Anterior cingulate cortex (tissue), 58 donors: ENCODE results near the gene RGL3.
"Not testable (repeated sequence)": the region's sequence is repeated elsewhere in the genome, so short reads cannot be mapped to it uniquely, and the experiment has no call there.

Experiments
- DNase-seq, 58 donors: peaks; one replicate each; lab custom pipeline; 2025; lab: John Stamatoyannopoulos, UW

Gene RGL3

DNA sequence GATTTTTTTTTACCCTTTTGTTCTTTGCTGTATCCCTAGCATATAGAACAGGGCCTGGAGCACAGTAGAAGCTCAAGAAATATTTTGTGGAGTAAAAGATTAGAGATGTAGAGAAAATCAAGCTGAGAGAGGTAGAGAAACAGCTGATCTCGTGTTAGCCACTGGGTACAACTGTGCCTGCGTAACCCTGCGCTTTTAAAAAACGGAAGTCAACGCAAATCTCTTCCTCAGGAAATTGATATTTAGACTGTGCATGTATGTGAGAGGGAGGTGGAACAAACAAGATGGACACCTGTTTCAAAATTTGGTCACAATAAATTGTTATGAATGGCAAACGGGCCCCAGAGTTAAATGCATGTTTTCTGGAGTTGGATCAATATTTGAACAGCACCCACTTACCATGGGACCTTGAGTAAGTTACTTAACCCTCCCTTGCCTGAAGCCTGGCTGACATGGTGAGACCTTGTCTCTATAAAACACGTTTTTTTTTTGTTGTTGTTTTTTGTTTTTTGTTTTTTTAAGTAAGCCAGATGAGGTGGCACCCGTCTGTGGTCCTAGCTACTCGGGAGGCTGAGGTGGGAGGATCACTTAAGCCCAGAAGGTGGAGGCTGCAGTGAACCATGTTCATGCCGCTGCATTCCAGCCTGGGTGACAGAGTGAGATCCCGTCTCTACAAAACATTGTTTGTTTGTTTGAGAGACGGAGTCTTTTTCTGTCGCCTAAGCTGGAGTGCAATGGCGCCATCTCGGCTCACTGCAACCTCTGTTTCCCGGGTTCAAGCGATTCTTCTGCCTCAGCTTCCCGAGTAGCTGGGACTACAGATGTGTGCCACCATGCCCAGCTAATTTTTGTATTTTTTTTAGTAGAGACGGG, 31.7 kb downstream of the RGL3 start:
- DNase-seq: no peak

DNA sequence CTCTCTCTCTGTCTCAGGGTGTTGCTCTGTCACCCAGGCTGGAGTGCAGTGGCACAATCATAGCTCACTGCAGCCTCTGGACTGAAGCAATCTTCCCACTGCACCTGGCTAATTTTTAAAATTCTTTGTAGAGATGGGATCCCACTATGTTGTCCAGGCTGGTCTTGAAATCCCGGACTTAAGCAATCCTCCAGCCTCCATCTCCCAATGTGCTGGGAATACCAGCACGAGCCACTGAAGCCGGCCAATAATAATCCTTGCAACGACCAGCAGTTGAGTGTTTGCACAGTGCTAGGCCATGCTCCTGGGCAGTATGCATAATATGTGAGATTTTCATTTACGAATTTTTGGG, 34.4 kb downstream of the RGL3 start:
- DNase-seq: no peak

DNA sequence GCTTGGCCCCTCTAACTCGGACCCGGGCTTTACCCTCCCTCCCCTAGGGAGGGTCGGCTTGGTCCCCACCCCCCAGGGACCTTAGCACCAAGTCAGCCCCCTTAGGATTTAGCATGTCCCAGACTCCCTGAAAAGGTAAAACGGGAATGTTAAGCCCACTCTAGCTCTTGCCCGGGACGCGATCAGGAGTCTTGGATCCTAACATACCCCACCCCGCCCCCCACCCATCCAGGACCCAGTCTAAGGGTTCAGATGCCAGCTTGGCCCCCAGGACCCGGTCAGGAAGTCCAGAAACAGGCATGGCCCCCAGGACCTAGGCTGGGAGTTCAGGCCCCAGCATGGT, 35.4 kb downstream of the RGL3 start:
- DNase-seq: no peak

DNA sequence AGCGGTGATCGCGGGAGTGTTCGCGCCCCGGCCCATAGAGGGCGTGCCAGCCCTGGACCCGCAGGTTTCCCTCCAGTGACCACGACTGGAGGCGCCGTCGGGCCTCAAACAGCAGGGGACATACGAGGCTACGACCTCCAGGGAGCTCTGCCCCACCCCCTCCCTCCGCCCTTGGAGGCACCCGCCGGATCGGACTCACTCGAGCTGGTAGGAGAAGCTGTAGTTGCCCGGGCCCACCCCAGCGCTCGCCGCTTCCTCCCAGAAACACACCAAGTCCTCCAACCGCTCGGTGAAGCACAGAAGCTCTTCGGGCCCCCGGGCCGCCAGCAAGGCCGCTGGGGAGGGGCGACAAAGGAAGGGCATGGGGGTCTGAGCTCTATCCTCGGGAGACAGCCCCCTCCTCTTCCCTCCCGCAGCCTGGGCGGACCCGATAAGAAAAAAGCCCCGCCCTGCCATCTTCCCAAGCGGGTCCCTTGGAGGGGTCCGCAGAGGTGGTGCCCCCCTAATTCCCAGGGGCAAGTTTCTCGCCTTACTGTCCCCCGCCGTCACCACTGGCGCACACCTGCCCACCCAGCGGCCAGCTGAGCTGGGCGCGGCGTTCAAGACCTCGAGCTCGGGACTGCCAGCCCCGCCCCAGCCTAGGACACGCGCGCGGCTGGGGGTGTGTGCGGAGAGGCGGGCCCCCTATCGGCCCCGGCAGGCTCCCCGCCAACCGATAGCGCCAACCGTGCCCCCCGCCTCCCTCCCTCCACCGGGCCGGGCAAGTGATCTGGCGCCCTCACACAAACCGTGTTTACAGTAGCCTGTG, 36.0 kb downstream of the RGL3 start:
- peak in 5 of 58 donors; percentile 4 to 24 (median 11) for DNase-seq

DNA sequence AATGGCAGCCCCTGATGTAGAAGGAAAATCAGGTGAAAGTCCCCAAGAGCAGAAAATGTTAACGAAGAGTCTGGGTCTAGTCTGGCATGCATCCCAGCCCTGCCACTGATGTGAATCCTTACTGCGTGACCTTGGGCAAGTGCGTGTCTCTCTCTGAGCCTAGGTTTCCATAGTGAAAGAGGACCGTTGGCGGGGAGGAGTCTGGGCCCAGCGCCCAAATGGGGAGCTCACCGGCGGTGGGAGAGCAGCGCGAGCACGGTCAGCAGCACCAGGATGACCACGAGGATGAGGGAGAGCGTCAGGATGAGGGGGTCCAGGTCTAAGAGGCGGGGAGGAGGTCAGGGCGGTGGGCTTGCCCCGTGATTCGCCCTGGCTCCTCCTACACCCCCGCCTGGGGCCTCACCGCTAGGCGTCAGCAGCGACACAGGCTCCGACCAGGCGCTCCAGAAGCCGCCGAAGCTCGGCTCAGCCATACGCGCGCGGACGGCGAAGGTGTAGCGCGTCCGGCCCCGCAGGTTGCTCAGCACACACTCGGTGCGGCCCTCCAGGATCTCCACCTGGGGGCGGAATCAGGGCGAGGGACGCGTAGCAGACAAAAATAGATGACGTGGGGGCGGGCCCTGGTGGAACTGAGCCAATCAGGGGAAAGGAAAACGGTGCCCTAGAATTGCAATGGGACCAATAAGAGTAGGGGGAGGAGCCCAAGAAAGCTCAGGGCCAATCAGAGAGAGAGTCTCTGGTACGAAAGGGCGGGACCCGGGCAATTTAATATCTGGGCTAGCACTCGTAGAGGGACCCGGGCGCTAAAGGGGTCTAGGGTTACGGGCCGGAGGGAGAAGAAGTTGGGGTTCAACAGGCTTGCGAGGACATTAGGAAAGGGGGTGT, 38.2 kb downstream of the RGL3 start:
- DNase-seq: peak; percentile 65 to 97 (median 88)

DNA sequence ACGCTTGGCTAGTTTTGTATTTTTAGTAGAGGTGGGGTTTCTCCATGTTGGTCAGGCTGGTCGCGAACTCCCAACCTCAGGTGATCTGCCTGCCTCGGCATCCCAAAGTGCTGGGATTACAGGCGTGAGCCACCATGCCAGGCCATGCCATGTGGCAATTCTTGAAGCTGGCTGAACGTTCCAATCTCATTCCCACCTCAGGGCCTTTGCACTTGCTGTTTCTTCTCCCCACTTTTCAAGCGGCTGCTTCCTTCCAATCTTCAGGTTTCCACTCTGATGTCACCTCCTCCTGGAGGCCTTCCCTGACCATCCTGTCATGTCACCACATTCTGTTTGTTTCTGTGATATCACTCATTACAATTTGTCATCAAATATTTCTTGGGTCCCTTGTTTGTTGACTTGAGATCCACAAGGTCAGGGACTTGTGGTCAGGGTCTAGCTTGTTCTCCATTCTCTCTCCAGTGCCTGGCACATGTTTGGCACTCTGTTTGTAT, 39.2 kb downstream of the RGL3 start:
- DNase-seq: no peak

DNA sequence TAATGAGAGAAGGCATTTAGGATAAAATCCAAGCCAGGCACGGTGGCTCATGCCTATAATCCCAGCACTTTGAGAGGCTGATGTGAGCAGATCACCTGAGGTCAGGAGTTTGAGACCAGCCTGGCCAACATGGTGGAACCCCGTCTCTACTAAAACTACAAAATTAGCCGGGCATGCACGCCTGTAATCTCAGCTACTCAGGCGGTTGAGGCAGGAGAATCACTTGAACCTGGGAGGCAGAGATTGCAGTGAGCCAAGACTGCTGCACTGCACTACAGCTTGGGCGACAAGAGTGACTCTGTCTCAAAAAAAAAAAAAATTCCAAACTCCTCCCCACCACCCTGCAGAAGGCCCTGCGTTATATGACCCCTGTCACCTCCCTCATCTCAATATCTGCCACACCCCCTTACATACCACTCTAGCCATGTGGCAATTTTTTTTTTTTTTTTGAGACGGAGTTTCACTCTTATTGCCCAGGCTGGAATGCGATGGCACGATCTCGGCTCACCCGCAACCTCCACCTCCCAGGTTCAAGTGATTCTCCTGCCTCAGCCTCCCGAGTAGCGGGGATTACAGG, 39.8 kb downstream of the RGL3 start:
- not testable (repeated sequence) for DNase-seq

DNA sequence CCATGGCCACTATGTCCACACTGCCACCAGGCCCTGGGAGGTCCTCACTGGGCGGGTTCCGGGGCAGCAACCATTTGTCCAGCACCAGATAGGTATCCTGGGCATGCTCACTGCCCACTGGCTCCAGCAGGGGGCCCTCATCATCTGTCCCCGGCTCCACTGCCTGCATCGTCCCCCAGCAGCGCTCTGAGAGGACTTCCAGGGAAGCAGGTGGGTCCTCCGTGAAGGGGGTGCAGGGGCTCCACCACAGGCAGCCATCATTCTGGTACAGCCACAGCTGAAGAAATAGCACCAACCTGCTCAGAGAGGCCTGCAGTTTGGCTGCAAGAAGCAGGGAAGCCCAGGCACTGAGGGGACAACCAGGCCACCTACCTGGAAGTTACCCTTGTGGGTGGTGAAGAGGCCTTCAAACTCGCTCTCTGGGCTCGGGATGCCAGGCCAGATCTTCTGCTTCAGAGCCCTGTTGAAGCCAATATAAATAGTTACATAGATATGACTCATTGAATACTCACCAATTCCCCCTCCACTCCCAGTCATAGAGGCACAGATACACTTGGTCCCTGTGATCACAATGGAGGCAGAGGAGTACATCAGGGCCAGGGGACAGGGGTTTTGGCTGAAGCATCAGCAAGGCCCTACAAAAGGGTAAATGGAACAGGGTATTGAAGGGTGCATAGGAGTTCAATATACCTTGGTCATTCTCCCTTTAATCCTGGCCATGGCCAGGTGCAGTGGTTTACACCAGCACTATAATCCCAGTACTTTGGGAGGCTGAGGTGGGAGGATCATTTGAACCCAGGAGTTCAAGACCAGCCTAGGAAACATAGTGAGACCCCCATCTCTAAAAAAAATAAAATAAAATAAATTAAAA, 40.6 kb downstream of the RGL3 start:
- peak in 36 of 58 donors; percentile 4 to 58 (median 22) for DNase-seq

DNA sequence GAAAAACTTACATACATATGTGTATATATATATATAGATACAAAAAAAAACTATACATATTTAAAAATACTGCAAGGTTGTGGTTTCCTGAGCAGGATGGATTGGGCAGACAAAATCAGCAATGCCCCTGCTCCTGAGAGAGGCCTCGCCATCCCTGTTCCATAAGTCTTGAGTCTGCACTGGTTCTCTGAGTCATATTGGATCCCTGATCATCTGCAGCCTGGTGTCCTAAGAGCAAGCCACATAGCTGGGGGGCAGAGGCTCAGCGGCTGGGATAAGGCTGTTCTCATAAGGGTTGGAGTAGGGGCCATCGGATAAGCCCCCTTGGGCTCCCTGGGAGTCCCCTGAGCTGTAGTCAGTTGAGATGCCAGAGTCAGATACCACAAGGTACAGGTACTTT, 41.4 kb downstream of the RGL3 start:
- DNase-seq: no peak

DNA sequence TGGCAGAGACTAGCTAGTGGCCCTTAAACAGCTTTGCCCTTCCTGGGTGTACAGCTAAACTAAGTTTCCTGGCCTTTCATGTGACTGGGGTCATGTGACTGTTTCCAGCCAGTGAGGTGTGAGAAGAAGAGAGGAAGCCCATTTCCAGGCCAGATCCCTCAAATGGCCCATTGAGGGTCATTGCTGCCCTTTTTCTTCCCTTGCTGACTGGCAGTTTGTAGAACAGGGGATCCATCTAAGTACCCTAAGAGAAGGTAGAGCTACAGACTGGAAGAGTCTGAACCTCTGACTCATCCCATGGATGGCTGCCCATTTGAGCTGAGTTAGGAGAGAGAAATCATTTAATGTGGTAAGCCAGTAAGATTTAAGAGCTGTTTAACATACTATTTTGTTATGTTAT, 41.9 kb downstream of the RGL3 start:
- DNase-seq: peak in 15 of 58 donors; percentile 2 to 50 (median 10)

DNA sequence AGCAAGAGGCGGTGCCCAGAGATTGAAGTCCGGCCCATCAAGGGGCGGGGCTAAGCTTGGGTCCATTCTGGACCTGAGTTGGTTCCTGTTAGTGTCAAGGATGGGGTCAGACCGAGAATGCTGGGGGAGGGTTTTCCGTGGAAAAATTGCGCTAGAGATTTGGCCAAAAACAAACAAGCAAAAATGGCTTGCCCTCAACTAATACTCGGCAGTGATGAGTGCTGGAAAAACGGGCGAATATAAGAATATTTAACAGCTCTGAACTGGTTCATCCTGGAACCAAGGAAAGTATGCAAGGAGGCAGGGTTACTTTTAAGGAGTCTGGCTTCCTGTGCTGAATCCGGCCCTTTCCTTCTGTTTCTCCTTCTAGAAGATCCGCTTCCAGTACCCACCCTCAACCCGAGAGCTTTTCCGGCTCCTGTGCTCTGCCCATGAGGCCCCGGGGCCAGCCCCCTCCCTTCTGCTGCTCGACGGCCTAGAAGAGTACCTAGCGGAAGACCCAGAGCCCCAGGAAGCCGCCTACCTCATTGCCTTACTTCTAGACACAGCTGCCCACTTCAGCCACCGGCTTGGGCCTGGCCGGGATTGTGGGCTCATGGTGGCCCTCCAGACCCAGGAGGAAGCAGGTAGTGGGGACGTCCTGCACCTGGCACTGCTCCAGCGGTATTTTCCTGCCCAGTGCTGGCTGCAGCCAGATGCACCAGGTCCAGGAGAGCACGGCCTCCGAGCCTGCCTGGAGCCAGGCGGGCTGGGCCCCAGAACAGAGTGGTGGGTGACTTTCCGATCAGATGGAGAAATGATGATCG, 43.8 kb downstream of the RGL3 start:
- DNase-seq: peak in 32 of 58 donors; percentile 7 to 50 (median 34)

DNA sequence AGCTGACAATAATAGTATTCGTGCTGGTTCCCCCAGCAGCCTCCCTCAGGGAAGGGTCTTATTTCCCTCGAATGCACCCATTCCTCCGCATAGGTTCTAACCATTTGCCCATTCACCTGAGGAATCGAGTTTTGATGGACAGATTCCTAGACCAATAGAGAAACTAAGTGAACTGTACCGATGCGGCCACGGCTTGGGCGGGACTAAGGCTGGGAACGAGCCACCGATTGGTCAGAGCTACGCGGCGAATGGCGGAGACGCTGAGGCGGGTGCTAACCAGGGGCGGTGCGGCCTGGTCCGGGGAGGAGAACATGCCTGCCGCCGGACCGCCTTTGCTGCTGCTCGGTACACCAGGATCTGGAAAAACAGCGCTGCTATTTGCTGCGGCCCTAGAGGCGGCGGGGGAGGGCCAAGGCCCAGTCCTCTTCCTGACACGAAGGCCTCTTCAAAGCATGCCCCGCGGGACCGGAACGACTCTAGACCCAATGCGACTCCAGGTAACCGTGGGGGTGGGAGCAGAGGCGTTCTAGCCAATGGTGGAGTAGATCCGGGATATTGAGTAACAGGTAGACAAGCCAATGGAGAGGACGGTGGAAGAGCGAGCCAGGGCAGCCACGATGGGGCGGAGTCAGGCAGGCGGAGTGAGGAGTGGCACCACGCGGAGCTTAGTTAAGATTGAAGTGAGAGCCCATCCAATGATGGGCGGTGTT, 44.5 kb downstream of the RGL3 start, which contains the start of gene SWSAP1:
TSS of gene SWSAP1 (plus strand) at position 234 of the 710 bp plus-strand sequence. CDS start at position 249, 15 bp downstream.
- DNase-seq: peak; percentile 92 to 100 (median 99)

DNA sequence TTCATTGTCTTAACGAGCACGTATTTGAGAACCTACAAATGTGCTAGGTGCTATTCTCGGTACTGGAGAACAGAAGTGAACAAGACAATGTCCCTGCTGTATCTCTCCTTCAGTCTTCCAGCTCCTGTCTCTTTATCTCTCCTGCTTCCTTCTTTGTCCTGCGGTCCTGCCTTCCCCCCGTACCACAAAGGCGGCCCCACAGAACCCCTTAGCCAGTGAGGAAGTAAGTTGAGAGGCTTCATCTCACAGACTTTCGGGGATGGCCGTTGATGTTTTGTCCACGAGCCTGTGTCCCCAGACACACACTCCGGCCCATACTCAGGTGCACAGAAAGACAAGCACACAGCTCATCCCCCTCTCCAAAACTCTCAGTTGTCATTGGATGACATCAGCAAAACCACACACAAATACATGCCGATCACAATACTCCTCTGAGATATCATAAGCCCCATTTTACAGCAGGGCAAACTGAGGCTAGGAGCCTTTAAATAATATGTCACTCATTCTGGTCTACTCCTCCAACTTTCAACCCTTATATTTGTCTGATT, 45.2 kb downstream of the RGL3 start:
- DNase-seq: peak in 8 of 58 donors; percentile 9 to 81 (median 40)

DNA sequence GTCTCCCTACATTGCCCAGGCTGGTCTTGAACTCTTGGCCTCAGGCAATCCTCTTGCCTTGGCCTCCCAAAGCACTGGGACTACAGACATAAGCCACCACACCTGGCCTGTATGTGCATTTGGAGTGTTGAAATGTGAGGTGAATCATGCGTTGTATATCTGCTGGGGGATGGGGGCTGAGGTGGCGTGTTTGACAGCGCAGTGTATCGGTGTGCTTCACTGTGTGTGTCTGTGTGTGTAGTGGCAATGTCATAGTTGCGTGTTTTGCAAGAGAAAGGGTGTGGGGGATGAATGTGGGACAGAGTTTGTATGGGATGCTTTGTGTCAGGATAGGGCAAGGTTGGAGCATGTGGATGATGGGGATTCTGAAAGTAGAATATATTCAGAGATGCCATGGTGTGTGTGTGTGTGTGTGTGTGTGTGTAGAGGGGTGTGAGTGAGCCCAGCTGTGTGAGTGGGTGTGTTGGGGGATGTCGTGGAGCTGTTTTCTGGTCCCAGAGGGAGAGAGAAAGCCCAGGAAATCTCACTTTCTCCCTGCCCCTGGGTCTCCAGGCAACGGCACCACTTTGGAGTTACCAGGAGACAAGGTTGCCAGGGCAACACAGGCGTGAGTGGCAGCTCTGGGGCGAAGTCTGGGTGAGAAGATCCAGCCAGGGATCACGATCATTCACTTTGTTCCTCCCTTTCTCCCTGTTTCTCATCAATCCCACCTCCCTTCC, 45.8 kb downstream of the RGL3 start:
- DNase-seq: peak in 56 of 58 donors; percentile 12 to 89 (median 64)

DNA sequence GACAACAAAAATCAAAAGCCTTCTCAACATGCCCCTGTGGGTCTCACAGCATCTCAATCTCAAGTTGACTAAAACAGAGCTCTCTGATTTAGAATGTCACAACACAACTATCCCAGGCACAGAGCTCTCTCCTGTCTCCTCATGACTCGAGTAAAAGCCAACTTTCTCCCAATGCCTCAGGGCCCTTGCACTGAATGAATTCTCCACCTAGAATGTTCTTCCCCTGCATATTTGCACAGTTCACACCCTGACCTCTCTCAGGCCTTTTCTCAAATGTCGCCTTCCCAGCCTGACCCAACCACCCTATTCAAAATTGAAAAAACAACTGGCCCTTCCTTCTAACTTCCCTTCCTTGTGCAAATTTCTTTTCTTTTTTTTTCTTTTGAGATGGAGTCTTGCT, 48.4 kb downstream of the RGL3 start:
- DNase-seq: no peak

DNA sequence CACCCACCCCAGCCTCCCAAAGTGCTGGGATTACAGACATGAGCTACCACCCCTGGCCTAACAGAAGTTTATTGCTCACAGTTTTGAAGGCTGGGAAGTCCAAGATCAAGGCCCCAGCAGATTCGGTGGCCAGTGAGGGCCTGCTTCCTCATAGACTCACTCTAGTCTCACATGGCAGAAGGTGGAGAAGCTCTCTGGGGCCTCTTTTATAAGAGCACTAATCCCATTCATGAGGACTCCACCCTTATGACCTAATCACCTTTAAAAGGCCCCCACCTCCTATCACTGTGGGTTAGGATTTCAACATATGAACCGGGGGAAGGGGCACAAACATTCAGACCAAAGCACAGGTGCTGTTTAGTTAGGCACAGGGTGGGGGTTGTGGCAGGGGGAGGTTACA, 51.6 kb downstream of the RGL3 start:
- DNase-seq: no peak
